ENCODE measurements around the gene CHERP. TPM values are rescaled to one million over a fixed set of nuclear protein-coding genes. Genes with fewer than 3 reads are reported as not detected.
"Not testable (repeated sequence)": the region's sequence is repeated elsewhere in the genome, so short reads cannot be mapped to it uniquely, and the experiment has no call there.

The CHERP gene
- total RNA-seq, 4 donors from 2014 or later, result 13.3 to 35.6 (median 18.9) TPM

- peak within 1 kb of the TSS; percentile 64 for H3K27ac ChIP-seq
- H3K4me1 ChIP-seq, result peaks cover 12% of the 10 kb centered on the region
- H3K27me3 ChIP-seq, result no peaks in the 10 kb centered on the region
- no peaks in the 10 kb centered on the region for H3K9me3 ChIP-seq
- peaks cover 2% of the 10 kb centered on the region for H3K36me3 ChIP-seq
- peak within 1 kb of the TSS; percentile 79 for H3K4me3 ChIP-seq
- DNase-seq (ENCODE audit: low spot score in 2 of 2), result peak; percentile 99
- WGBS, result 2% methylated on average over 7 of the region's 52 CpGs
- TF ChIP-seq POLR2AphosphoS5 (IDR thresholded peaks at IDR 0.05) (peak in 1 of 3 donors; percentile 83), EP300 (IDR thresholded peaks at IDR 0.05) (no peak)
Observed at GRCh38 chr19:16495982-16496612, 46.1 kb downstream of the CHERP start, which contains the start of the genes C19orf44 and CALR3. C19orf44 (plus strand) TSS chr19:16496394; CDS start chr19:16500793, 4,399 bp downstream. CALR3 (minus strand) TSS chr19:16496167; CDS start chr19:16496129, 38 bp downstream.

DNA sequence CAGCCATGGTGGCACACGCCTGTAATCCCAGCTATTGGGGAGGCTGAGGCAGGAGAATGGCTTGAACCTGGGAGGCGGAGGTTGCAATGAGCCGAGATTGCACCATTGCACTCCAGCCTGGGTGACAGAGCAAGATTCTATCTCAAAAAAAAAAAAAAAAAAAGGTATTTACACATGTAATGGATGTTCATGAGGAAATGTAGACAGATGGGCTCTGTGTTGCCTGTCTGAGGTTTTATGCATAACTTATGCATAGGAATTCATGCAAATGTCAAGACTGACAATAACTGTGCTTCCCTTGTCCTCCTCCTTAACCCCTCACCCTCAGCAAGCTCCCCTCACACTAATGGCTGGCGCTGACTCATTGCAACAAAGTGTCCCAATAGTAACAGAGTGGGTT is 55.8 kb downstream of the CHERP start:
- 95% methylated on average over 4 of the region's 4 CpGs for WGBS

GRCh38 chr19:16482745-16483144 is 59.5 kb downstream of the CHERP start:
- no peaks in the 10 kb centered on the region for H3K36me3 ChIP-seq
- WGBS, result 89% methylated on average over 7 of the region's 7 CpGs
- H3K9me3 ChIP-seq, result no peaks in the 10 kb centered on the region
- no peak overlapping the region for H3K27ac ChIP-seq
- no peak for DNase-seq (ENCODE audit: low spot score in 2 of 2)
- H3K4me1 ChIP-seq, result no peaks in the 10 kb centered on the region
- H3K27me3 ChIP-seq, result no peaks in the 10 kb centered on the region
- TF ChIP-seq, protein P1, sequence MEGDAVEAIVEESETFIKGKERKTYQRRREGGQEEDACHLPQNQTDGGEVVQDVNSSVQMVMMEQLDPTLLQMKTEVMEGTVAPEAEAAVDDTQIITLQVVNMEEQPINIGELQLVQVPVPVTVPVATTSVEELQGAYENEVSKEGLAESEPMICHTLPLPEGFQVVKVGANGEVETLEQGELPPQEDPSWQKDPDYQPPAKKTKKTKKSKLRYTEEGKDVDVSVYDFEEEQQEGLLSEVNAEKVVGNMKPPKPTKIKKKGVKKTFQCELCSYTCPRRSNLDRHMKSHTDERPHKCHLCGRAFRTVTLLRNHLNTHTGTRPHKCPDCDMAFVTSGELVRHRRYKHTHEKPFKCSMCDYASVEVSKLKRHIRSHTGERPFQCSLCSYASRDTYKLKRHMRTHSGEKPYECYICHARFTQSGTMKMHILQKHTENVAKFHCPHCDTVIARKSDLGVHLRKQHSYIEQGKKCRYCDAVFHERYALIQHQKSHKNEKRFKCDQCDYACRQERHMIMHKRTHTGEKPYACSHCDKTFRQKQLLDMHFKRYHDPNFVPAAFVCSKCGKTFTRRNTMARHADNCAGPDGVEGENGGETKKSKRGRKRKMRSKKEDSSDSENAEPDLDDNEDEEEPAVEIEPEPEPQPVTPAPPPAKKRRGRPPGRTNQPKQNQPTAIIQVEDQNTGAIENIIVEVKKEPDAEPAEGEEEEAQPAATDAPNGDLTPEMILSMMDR (IDR thresholded peaks at IDR 0.05), result no peak
- no peak for TF ChIP-seq EP300 (IDR thresholded peaks at IDR 0.05)
- TF ChIP-seq POLR2AphosphoS5 (IDR thresholded peaks at IDR 0.05), result no peak
- TF ChIP-seq POLR2A (IDR thresholded peaks at IDR 0.05), result no peak
- H3K4me3 ChIP-seq, result no peak overlapping the region

More for the DNA sequence above, 55.8 kb downstream of the CHERP start:
- H3K36me3 ChIP-seq; DNase-seq (ENCODE audit: low spot score in 2 of 2); H3K27me3 ChIP-seq; H3K4me3 ChIP-seq; H3K4me1 ChIP-seq; H3K9me3 ChIP-seq; H3K27ac ChIP-seq: not testable (repeated sequence)

- TF ChIP-seq POLR2A (IDR thresholded peaks at IDR 0.05) (no peak), POLR2AphosphoS5 (IDR thresholded peaks at IDR 0.05) (no peak), EP300 (IDR thresholded peaks at IDR 0.05) (no peak)
- TF ChIP-seq, protein P1 (IDR thresholded peaks at IDR 0.05), result no peak
- WGBS, result 94% methylated on average over 1 of the region's 1 CpG
- Histone ChIP-seq H3K4me3 (no peak overlapping the region), H3K36me3 (no peaks in the 10 kb centered on the region), H3K4me1 (peaks cover 3% of the 10 kb centered on the region), H3K9me3 (no peaks in the 10 kb centered on the region), H3K27me3 (no peaks in the 10 kb centered on the region), H3K27ac (no peak overlapping the region)
- DNase-seq (ENCODE audit: low spot score in 2 of 2), result no peak
Observed at GRCh38 chr19:16477311-16477710, 64.9 kb downstream of the CHERP start.

DNA sequence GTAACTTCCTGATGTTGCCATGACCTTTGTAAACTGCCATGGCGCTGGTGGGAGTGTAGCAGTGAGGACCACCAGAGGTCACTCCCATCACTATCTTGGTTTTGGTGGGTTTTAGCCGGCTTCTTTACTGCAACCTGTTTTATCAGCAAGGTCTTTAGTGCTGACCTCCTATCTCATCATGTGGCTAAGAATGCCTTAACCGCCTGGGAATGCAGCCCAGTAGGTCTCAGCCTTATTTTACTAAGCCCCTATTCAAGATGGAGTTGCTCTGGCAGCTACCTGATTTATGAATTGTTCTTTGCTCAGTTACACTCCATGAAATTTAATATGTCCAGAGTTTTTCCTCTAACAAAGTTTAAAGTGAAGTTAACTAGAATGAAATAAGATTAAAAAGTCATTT is 65.8 kb downstream of the CHERP start:
- DNase-seq (ENCODE audit: low spot score in 2 of 2), result no peak
- Histone ChIP-seq H3K36me3 (no peaks in the 10 kb centered on the region), H3K27ac (no peak overlapping the region), H3K27me3 (no peaks in the 10 kb centered on the region), H3K4me3 (no peak overlapping the region), H3K9me3 (no peaks in the 10 kb centered on the region), H3K4me1 (peaks cover 6% of the 10 kb centered on the region)
- no peak for TF ChIP-seq EP300 (IDR thresholded peaks at IDR 0.05)
- TF ChIP-seq POLR2AphosphoS5 (IDR thresholded peaks at IDR 0.05), result no peak
- TF ChIP-seq POLR2A (IDR thresholded peaks at IDR 0.05), result no peak
- TF ChIP-seq, protein P1 (IDR thresholded peaks at IDR 0.05), result no peak
- 76% methylated on average over 3 of the region's 3 CpGs for WGBS

DNA sequence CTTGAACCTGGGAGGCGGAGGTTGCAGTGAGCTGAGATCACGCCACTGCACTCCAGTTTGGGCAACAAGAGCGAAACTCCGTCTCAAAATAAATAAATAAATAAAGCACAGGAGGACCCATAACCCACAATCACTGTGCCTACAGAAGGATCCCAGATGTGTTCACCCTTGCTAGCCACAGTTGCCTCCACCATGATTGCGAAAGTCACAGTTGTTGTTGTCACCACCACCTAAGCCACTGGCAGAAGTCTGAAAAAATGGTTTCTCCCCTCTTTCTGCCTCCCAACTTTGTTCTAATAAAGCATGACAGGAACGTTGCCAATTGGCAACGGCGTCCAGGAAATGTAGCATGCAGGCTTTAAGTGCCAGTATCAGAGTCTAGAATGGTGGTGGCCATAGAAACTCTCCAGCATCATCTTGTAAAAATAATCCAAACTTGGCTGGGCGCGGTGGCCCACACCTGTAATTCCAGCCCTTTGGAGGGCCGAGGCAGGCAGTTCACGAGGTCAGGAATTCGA is 68.3 kb downstream of the CHERP start:
- 77% methylated on average over 8 of the region's 13 CpGs for WGBS
- Histone ChIP-seq H3K36me3 (no peaks in the 10 kb centered on the region), H3K4me3 (no peak overlapping the region), H3K27ac (no peak overlapping the region), H3K27me3 (no peaks in the 10 kb centered on the region), H3K9me3 (no peaks in the 10 kb centered on the region), H3K4me1 (peaks cover 31% of the 10 kb centered on the region)
- TF ChIP-seq POLR2A (IDR thresholded peaks at IDR 0.05) (no peak), EP300 (IDR thresholded peaks at IDR 0.05) (no peak), POLR2AphosphoS5 (IDR thresholded peaks at IDR 0.05) (no peak)
- TF ChIP-seq, protein P1 (IDR thresholded peaks at IDR 0.05), result no peak
- DNase-seq (ENCODE audit: low spot score in 2 of 2), result no peak
